ENCODE data around the gene TNNT2. TPM values are rescaled to one million over a fixed set of nuclear protein-coding genes. Genes with fewer than 3 reads are reported as not detected.

TNNT2 gene
- total and polyA plus RNA-seq, 2 of the 13 experiments (the other 11 are each of a cell fraction or from before 2014, with no cell fraction given) = 0.20 to 0.63 TPM

- peak; percentile 85 for TF ChIP-seq CTCF (CRISPR knock-in tag; IDR thresholded peaks at IDR 0.05)
- no peak for TF ChIP-seq ZNF770 (CRISPR knock-in tag; IDR thresholded peaks at IDR 0.05)
- peak; percentile 21; the same call in 1 of the 2 replicates for TF ChIP-seq ZNF687 (CRISPR knock-in tag; IDR thresholded peaks at IDR 0.05)
- no peak for TF ChIP-seq MIXL1 (CRISPR knock-in tag; IDR thresholded peaks at IDR 0.05)
- no peak for TF ChIP-seq AGO2 (optimal IDR thresholded peaks at IDR 0.05; ENCODE audit: low read depth, low read length)
- no peak for TF ChIP-seq NFE2L1 (CRISPR knock-in tag; IDR thresholded peaks at IDR 0.05; ENCODE audit: borderline replicate concordance)
- no peak for TF ChIP-seq TFAP4 (IDR thresholded peaks at IDR 0.05; ENCODE audit: borderline replicate concordance, low read depth)
- no peak for TF ChIP-seq ELK4 (CRISPR knock-in tag; IDR thresholded peaks at IDR 0.05; ENCODE audit: borderline replicate concordance)
- TF ChIP-seq REL (CRISPR knock-in tag; conservative IDR thresholded peaks at IDR 0.05) = no peak
- no peak for TF ChIP-seq HCFC1 (IDR thresholded peaks at IDR 0.05; ENCODE audit: low read depth, low read length)
- TF ChIP-seq ZBTB10 (CRISPR knock-in tag; IDR thresholded peaks at IDR 0.05; ENCODE audit: borderline replicate concordance) = no peak
- 0 out of 2 replicates have a peak, but pooled peaks have one; percentile 35 for TF ChIP-seq ZFP41 (CRISPR knock-in tag; IDR thresholded peaks at IDR 0.05; ENCODE audit: borderline replicate concordance)
- no peak for TF ChIP-seq SATB2 (CRISPR knock-in tag; IDR thresholded peaks at IDR 0.05)
- TF ChIP-seq ZNF619 (CRISPR knock-in tag; IDR thresholded peaks at IDR 0.05) = 0 out of 2 replicates have a peak, but pooled peaks have one; percentile 52
Observed at GRCh38 chr1:201361652-201362504, 15.6 kb downstream of the TNNT2 start (continued).
